ENCODE measurements around the gene ANKRA2. TPM values are rescaled to one million over a fixed set of nuclear protein-coding genes. Genes with fewer than 3 reads are reported as not detected.

The ANKRA2 gene
- total RNA-seq, 4 donors from 2014 or later = 19.4 to 56.1 (median 27.6) TPM

DNA sequence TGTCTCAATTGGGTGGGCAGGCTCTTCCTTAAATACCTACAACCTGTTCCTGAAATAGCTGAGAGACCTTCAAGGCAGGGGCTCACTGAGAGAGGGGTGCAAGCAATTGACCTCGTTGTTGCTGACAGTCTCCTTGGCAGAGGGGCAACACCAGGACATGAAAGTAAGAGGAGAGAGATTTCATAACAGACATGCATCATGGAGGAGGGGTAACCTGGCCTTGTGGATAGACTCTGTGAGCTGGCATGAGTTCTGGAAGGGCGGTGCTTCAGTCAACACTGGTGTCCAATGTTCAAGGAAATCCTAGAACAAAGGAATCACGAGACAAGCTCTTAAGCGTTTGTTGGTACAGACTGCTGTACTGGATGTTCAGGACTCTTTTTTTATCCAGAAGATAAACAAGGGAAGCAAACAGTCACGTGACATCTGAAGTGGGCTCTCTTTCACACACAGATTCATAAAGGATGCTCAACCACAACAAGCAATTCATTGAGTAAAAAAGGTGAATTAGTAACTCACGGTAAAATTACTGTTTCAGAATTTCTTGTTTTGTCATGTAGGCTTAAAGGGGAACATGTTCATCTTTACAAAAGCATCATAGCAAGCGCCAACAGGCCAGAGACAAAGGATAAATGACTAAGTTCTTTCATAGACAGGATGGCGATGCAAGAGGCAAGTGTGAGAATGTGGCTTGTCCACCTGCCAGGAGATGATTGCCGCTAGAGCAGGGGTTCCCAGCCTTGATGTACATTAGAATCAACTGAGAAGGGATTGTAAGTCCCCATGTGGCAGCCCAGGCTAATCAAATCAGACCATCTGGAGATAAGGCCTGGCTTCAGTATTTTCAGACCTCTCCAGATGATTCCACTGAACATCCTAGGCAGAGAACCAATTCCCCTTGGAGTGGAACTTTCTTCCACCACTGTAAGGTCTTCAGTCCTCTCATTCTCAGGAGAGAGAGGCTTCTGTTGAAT lies 20.7 kb downstream of the ANKRA2 start:
- TF ChIP-seq, protein P1, sequence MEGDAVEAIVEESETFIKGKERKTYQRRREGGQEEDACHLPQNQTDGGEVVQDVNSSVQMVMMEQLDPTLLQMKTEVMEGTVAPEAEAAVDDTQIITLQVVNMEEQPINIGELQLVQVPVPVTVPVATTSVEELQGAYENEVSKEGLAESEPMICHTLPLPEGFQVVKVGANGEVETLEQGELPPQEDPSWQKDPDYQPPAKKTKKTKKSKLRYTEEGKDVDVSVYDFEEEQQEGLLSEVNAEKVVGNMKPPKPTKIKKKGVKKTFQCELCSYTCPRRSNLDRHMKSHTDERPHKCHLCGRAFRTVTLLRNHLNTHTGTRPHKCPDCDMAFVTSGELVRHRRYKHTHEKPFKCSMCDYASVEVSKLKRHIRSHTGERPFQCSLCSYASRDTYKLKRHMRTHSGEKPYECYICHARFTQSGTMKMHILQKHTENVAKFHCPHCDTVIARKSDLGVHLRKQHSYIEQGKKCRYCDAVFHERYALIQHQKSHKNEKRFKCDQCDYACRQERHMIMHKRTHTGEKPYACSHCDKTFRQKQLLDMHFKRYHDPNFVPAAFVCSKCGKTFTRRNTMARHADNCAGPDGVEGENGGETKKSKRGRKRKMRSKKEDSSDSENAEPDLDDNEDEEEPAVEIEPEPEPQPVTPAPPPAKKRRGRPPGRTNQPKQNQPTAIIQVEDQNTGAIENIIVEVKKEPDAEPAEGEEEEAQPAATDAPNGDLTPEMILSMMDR (IDR thresholded peaks at IDR 0.05) = no peak
- no peak for TF ChIP-seq POLR2A (IDR thresholded peaks at IDR 0.05)
- H3K4me3 ChIP-seq (ENCODE audit: low read depth, poor library complexity, severe bottlenecking) = no peak overlapping the region
- intact Hi-C loops (cut with DNase I; ENCODE audit: low total_unique reads) = no loop called here
- 61 to 68% methylated on average over 9 of the region's 9 CpGs for WGBS, 2 donors
- DNase-seq (ENCODE audit: low spot score in 2 of 2) = no peak

DNA sequence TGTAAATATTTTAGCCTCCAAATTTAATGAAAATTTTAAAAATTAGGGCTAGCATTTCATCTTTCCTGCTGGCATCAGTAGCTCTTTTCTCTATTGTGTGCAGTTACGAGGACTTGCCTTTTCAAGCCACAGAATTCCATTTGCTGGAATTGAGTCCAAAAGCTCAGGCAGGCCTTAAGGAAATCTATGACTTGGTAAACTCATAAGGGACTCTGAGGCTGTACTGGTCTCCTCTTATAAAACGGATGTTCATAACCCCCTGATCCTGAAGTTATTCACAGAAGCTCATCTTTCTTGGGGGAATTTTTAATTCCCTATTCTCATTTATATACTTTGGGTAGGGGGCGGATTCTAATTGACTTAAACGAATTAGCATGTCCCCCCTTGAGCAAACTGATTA lies 23.4 kb downstream of the ANKRA2 start:
- no peak overlapping the region for H3K4me3 ChIP-seq (ENCODE audit: low read depth, poor library complexity, severe bottlenecking)
- TF ChIP-seq POLR2A (IDR thresholded peaks at IDR 0.05) = no peak
- TF ChIP-seq, protein P1 (IDR thresholded peaks at IDR 0.05) = no peak
- no peak for DNase-seq (ENCODE audit: low spot score in 2 of 2)
- intact Hi-C loops (cut with DNase I; ENCODE audit: low total_unique reads) = no loop called here
- WGBS, 2 donors = 37 to 45% methylated on average over 4 of the region's 4 CpGs

DNA sequence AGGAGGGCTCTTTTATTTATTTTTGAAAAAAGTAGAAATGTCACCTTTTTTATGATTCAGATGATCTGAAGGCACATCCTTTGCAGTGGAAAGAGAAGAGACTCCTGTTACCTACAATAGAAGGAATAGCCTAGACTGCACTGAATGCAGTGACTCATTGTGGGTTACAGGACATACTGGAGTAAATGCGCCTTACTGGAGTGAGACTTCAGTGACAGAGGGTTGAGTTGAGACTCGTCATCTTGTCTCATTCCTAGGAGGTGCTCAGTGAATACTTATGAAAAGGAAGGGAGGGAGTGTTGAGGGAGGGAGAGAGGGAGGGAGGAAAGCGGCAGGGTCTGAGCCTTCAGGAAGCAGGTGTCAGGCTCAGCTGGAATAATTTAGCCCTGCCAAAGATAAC lies 25.2 kb downstream of the ANKRA2 start:
- DNase-seq (ENCODE audit: low spot score in 2 of 2) = no peak
- no peak overlapping the region for H3K4me3 ChIP-seq (ENCODE audit: low read depth, poor library complexity, severe bottlenecking)
- intact Hi-C loops (cut with DNase I; ENCODE audit: low total_unique reads) = no loop called here
- TF ChIP-seq, protein P1 (IDR thresholded peaks at IDR 0.05) = no peak
- TF ChIP-seq POLR2A (IDR thresholded peaks at IDR 0.05) = no peak
- WGBS, 2 donors = 41 to 44% methylated on average over 3 of the region's 3 CpGs

DNA sequence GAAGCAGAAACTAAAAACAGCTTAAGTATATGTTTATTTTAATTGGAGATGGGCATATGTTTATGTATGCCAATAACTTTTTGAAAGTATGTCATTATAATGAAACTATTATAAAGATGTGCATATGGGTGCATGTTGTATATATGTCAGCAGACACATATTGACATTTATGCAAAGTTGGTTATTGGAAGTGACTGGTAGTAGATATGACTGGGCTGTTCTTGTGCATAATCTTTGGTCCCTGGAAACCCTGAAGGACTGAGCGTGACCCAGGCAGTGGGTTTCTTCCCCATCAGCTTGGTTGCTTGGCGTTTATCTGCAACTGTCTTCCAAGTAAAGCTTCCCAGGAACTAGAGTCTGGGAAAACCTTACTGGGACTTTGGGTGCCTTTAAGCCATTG lies 25.7 kb downstream of the ANKRA2 start:
- intact Hi-C loops (cut with DNase I; ENCODE audit: low total_unique reads) = no loop called here
- no peak for DNase-seq (ENCODE audit: low spot score in 2 of 2)
- TF ChIP-seq POLR2A (IDR thresholded peaks at IDR 0.05) = no peak
- TF ChIP-seq, protein P1 (IDR thresholded peaks at IDR 0.05) = no peak
- 81 to 82% methylated on average over 2 of the region's 2 CpGs for WGBS, 2 donors
- H3K4me3 ChIP-seq (ENCODE audit: low read depth, poor library complexity, severe bottlenecking) = no peak overlapping the region

DNA sequence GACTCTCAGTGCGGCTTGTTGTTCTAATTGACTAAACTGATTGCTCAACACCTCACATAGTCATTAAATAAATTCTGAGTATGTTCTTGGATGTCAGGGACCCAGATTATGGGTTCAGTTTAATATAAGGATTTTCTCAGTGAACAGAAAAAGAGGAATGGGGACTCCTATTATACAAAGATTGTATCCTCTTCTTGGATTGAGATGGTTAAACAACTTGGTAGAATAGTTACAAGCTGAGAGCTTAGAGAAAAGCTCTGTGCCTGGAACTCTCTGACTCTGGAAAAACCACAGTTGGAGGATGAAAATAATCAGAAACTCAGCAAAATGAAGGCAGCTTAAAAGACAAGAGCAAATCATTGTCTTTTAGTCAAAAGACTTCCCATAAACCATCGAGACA lies 30.5 kb downstream of the ANKRA2 start:
- DNase-seq (ENCODE audit: low spot score in 2 of 2) = no peak
- WGBS, 2 donors = 89 to 99% methylated on average over 2 of the region's 2 CpGs
- intact Hi-C loops (cut with DNase I; ENCODE audit: low total_unique reads) = no loop called here
- H3K4me3 ChIP-seq (ENCODE audit: low read depth, poor library complexity, severe bottlenecking) = no peak overlapping the region
- no peak for TF ChIP-seq POLR2A (IDR thresholded peaks at IDR 0.05)
- TF ChIP-seq, protein P1 (IDR thresholded peaks at IDR 0.05) = no peak
